Fibroblast of lung (primary cell): Measurements from ENCODE around the gene OR1D5. TPM values are rescaled to one million over a fixed set of nuclear protein-coding genes. Genes with fewer than 3 reads are reported as not detected.

Source experiments
- DNase-seq, 2 donors: peaks; one replicate each; pipeline versions ENCODE4 v3.0.0 to v3.0.0-alpha.2; 2010; ENCODE audit warnings: low read depth in 2 of 2
- H2AFZ ChIP-seq: 2 replicates; pipeline ENCODE4 v1.5.1; 2012; ENCODE audit warnings: low read length, control low read depth, inconsistent platforms
- H3K27ac ChIP-seq: 2 replicates; pipeline ENCODE4 v1.5.1; 2011; ENCODE audit warnings: low read length, control low read depth; ENCODE audit not compliant: insufficient read depth
- H3K27me3 ChIP-seq: 2 replicates; pipeline ENCODE4 v1.5.1; 2011; ENCODE audit warnings: mild to moderate bottlenecking, low read length; ENCODE audit not compliant: control insufficient read depth, insufficient read depth
- H3K36me3 ChIP-seq: 2 replicates; pipeline ENCODE4 v1.5.1; 2011; ENCODE audit warnings: low read length; ENCODE audit not compliant: control insufficient read depth, insufficient read depth
- H3K4me1 ChIP-seq: 2 replicates; pipeline ENCODE4 v1.5.1; 2011; ENCODE audit warnings: low read length; ENCODE audit not compliant: control insufficient read depth, insufficient read depth; ENCODE audit errors: extremely low read depth
- H3K4me2 ChIP-seq: 2 replicates; pipeline ENCODE4 v1.5.1; 2011; ENCODE audit warnings: low read length, control low read depth; ENCODE audit not compliant: insufficient read depth; ENCODE audit errors: extremely low read depth
- H3K4me3 ChIP-seq, 4 experiments: fragments of 200-600 bp in 1 of 4; sonication (generic) in 1 of 4; replicated peaks in 1 of 4; 2 replicates each; pipeline ENCODE4 v1.5.1; 2011 to 2016; ENCODE audit warnings: low read length in 4 of 4, low read depth in 3 of 4, mild to moderate bottlenecking in 3 of 4, control low read depth in 2 of 4, inconsistent platforms in 1 of 4, mixed read lengths in 1 of 4; ENCODE audit not compliant: insufficient read depth in 1 of 4; ENCODE audit errors: control extremely low read depth in 1 of 4
- H3K79me2 ChIP-seq: 2 replicates; pipeline ENCODE4 v1.5.1; 2012; ENCODE audit warnings: mild to moderate bottlenecking, low read length, inconsistent platforms; ENCODE audit not compliant: control insufficient read depth, insufficient read depth
- H3K9ac ChIP-seq: 2 replicates; pipeline ENCODE4 v1.5.1; 2011; ENCODE audit warnings: mild to moderate bottlenecking, low read length, control low read depth; ENCODE audit not compliant: insufficient read depth
- H3K9me3 ChIP-seq: 2 replicates; pipeline ENCODE4 v1.5.1; 2012; ENCODE audit warnings: low read depth, low read length; ENCODE audit not compliant: control insufficient read depth, insufficient read depth
- H4K20me1 ChIP-seq: 2 replicates; pipeline ENCODE4 v1.5.1; 2011; ENCODE audit warnings: low read length; ENCODE audit not compliant: control insufficient read depth, insufficient read depth; ENCODE audit errors: extremely low read depth
- CTCF ChIP-seq, 2 donors: IDR thresholded peaks in 1 of 2; conservative IDR thresholded peaks in 1 of 2; 1 replicate in 1 of 2; 2 replicates in 1 of 2; pipeline ENCODE4 v1.5.1; 2011 to 2012; ENCODE audit warnings: low read length in 2 of 2, control low read depth in 1 of 2, inconsistent platforms in 1 of 2, low read depth in 1 of 2, mild to moderate bottlenecking in 1 of 2
- EZH2 ChIP-seq: IDR thresholded peaks from 2 replicates; pipeline ENCODE4 v1.5.1; 2012; ENCODE audit warnings: low read length, control low read depth, mild to moderate bottlenecking; ENCODE audit errors: missing control alignments
- polyA plus RNA-seq, 2 donors: library from polyadenylated mRNA; depleted of rRNA in 1 of 2; stranded (reverse) in 1 of 2; unstranded in 1 of 2; fragments of >200 nt; gene quantifications; 2 replicates each; pipeline ENCODE4 v1.2.1, GENCODE V29; 2011 to 2012; ENCODE audit warnings: missing spikeins in 1 of 2
- total RNA-seq: library from RNA; depleted of rRNA; stranded (reverse); fragments of >200 nt; gene quantifications from 2 replicates; pipeline ENCODE4 v1.2.1, GENCODE V29; 2014

Gene OR1D5
- total and polyA plus RNA-seq, 2 donors (not counting 1 experiment from before 2014, with no cell fraction given) = not detected

GRCh38 chr17:3019761-3020160, 43.6 kb downstream of the OR1D5 start:
- Histone ChIP-seq H3K4me3 (no peak overlapping the region), H3K27ac (no peak overlapping the region), H3K27me3 (no peaks in the 10 kb centered on the region), H3K9ac (no peak overlapping the region), H2AFZ (no peak overlapping the region), H3K79me2 (no peaks in the 10 kb centered on the region), H3K4me2 (no peak overlapping the region), H4K20me1 (no peaks in the 10 kb centered on the region), H3K9me3 (no peaks in the 10 kb centered on the region), H3K36me3 (no peaks in the 10 kb centered on the region), H3K4me1 (no peaks in the 10 kb centered on the region)
- DNase-seq = no peak
- TF ChIP-seq EZH2 (no peak), CTCF (conservative IDR thresholded peaks at IDR 0.05 in 1 of 2, IDR thresholded peaks at IDR 0.05 in 1 of 2; ENCODE audit: low read depth in 1 of 2, low read length in 2 of 2) (no peak)

GRCh38 chr17:3017936-3018335, 45.5 kb downstream of the OR1D5 start:
- no peak overlapping the region for H3K4me3 ChIP-seq
- H3K4me2 ChIP-seq = no peak overlapping the region
- H3K4me1 ChIP-seq = no peaks in the 10 kb centered on the region
- DNase-seq = no peak
- H3K9ac ChIP-seq = no peak overlapping the region
- H2AFZ ChIP-seq = no peak overlapping the region
- H3K27me3 ChIP-seq = no peaks in the 10 kb centered on the region
- H4K20me1 ChIP-seq = no peaks in the 10 kb centered on the region
- H3K27ac ChIP-seq = no peak overlapping the region
- TF ChIP-seq EZH2 (no peak), CTCF (conservative IDR thresholded peaks at IDR 0.05 in 1 of 2, IDR thresholded peaks at IDR 0.05 in 1 of 2; ENCODE audit: low read depth in 1 of 2, low read length in 2 of 2) (no peak)
- no peaks in the 10 kb centered on the region for H3K9me3 ChIP-seq
- H3K79me2 ChIP-seq = no peaks in the 10 kb centered on the region
- no peaks in the 10 kb centered on the region for H3K36me3 ChIP-seq

- Histone ChIP-seq H3K27me3 (no peaks in the 10 kb centered on the region), H3K9ac (no peak overlapping the region), H3K4me1 (no peaks in the 10 kb centered on the region), H3K27ac (no peak overlapping the region), H2AFZ (no peak overlapping the region), H3K36me3 (no peaks in the 10 kb centered on the region), H3K9me3 (no peaks in the 10 kb centered on the region), H3K4me3 (no peak overlapping the region), H4K20me1 (no peaks in the 10 kb centered on the region), H3K4me2 (no peak overlapping the region), H3K79me2 (no peaks in the 10 kb centered on the region)
- no peak for TF ChIP-seq EZH2
- DNase-seq = no peak
These were observed 47.5 kb downstream of the OR1D5 start for GRCh38 chr17:3015890-3016289.
